Endothelial cell of hepatic sinusoid (primary cell): ENCODE measurements around the gene INKA2.

Experiments
- in situ Hi-C: cut with HindIII; loops from 2 replicates; pipeline ENCODE4 v1.10.0; 2017; ENCODE audit warnings: low sequenced_read_pairs

The INKA2 gene

GRCh38 chr1:111734426-111734825 is 4.8 kb downstream of the INKA2 start:
- in situ Hi-C loops: no loop called here

- in situ Hi-C loops: no loop called here
These were observed 5.2 kb downstream of the INKA2 start for GRCh38 chr1:111733992-111734341.

- in situ Hi-C loops: no loop called here
These were observed 5.8 kb downstream of the INKA2 start for GRCh38 chr1:111733183-111733991.

- in situ Hi-C loops: no loop called here
These were observed 6.5 kb downstream of the INKA2 start for GRCh38 chr1:111732718-111733117.

GRCh38 chr1:111731956-111732355 is 7.2 kb downstream of the INKA2 start:
- in situ Hi-C loops: no loop called here

- in situ Hi-C loops: no loop called here
These were observed 8.5 kb downstream of the INKA2 start for GRCh38 chr1:111730706-111731105.

GRCh38 chr1:111729946-111730681 is 9.1 kb downstream of the INKA2 start:
- in situ Hi-C loops: no loop called here

- in situ Hi-C loops: no loop called here
These were observed 9.8 kb downstream of the INKA2 start for GRCh38 chr1:111729271-111729921.

- in situ Hi-C loops: no loop called here
These were observed 12.1 kb downstream of the INKA2 start for GRCh38 chr1:111727056-111727455.

- in situ Hi-C loops: no loop called here
These were observed 14.0 kb downstream of the INKA2 start for GRCh38 chr1:111725192-111725591.

GRCh38 chr1:111723871-111724270 is 15.3 kb downstream of the INKA2 start:
- in situ Hi-C loops: loop anchor here (25.0 kb wide), 1 partner anchor 237 kb away; no protein-coding TSS in a partner anchor

GRCh38 chr1:111723091-111723806 is 15.9 kb downstream of the INKA2 start:
- in situ Hi-C loops: loop anchor here (25.0 kb wide), 1 partner anchor 236 kb away; no protein-coding TSS in a partner anchor

- in situ Hi-C loops: loop anchor here (25.0 kb wide), 1 partner anchor 234 kb away; no protein-coding TSS in a partner anchor
These were observed 18.0 kb downstream of the INKA2 start for GRCh38 chr1:111720977-111721786.

- in situ Hi-C loops: loop anchor here (25.0 kb wide), 1 partner anchor 233 kb away; no protein-coding TSS in a partner anchor
These were observed 18.8 kb downstream of the INKA2 start for GRCh38 chr1:111720274-111720976.

- in situ Hi-C loops: loop anchor here (25.0 kb wide), 1 partner anchor 232 kb away; no protein-coding TSS in a partner anchor
These were observed 19.5 kb downstream of the INKA2 start for GRCh38 chr1:111719674-111720132.

GRCh38 chr1:111719135-111719534 is 20.1 kb downstream of the INKA2 start:
- in situ Hi-C loops: loop anchor here (25.0 kb wide), 1 partner anchor 232 kb away; no protein-coding TSS in a partner anchor

- in situ Hi-C loops: loop anchor here (25.0 kb wide), 1 partner anchor 230 kb away; no protein-coding TSS in a partner anchor
These were observed 21.7 kb downstream of the INKA2 start for GRCh38 chr1:111717450-111717849.

GRCh38 chr1:111716333-111716732 is 22.9 kb downstream of the INKA2 start:
- in situ Hi-C loops: loop anchor here (25.0 kb wide), 1 partner anchor 229 kb away; no protein-coding TSS in a partner anchor

GRCh38 chr1:111709986-111710385 is 29.2 kb downstream of the INKA2 start:
- in situ Hi-C loops: loop anchor here (5.0 to 25.0 kb wide), 2 partner anchors 48 to 223 kb away; no protein-coding TSS in a partner anchor
